HG03025 (cell line): ENCODE measurements around the gene LPP.

ENCODE experiments used
- ATAC-seq: cut with Tn5 transposase; IDR thresholded peaks from one replicate; pipeline ENCODE4 v1.9.1; 2021; ENCODE audit warnings: mild to moderate bottlenecking, moderate library complexity; ENCODE audit not compliant: unreplicated experiment, low FRiP score

Gene LPP

DNA sequence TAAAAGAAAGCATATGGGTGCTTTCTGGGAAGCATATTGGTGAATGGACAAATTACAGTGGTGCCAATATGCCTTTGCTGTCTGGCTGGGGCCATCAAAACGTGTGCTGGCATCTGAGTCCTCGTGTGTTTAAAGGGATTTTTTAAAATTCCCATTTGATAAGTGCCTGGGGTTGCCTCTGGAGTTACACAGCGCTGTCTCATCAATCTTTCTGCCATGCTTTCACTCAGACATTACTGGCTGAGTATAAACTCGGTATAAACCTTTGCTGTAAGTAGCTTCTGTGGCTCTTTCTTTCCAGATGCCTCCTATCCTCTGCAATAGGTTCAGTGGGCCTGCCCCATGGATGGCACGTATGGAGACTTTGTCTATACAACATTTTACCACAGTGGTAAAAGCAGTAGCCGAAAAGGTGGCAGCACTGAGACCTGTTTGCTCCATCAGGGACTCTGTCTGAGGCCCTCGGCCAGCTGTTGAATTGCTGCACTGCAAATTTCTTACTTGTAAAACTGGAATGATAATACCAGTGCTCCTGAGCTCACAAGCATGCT is 195.5 kb downstream of the LPP start:
- ATAC-seq = no peak

DNA sequence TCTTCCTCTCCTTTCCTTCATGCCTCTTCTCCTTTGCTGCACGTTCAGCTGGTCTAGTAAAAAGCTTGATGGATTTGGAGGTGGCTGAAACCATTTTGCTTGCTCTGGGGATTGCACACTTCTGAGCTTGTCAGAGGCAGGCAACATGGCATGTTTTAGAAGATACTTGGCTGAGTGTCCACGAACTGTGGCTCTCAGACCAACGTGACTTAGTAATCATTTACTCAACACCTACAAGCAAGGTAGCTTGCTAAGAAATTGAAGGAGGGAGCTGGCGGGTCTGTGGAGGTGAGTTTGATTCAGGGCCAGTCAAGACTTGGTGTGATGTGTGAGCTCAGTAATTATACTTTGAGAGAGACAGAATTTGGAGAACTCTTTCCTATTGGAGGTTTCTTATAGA is 196.0 kb downstream of the LPP start:
- ATAC-seq = no peak

- no peak for ATAC-seq
These were observed 197.0 kb downstream of the LPP start for GRCh38 chr3:188350961-188351360.

GRCh38 chr3:188351648-188352047 is 197.7 kb downstream of the LPP start:
- ATAC-seq = no peak

GRCh38 chr3:188352196-188352927 is 198.4 kb downstream of the LPP start:
- no peak for ATAC-seq

DNA sequence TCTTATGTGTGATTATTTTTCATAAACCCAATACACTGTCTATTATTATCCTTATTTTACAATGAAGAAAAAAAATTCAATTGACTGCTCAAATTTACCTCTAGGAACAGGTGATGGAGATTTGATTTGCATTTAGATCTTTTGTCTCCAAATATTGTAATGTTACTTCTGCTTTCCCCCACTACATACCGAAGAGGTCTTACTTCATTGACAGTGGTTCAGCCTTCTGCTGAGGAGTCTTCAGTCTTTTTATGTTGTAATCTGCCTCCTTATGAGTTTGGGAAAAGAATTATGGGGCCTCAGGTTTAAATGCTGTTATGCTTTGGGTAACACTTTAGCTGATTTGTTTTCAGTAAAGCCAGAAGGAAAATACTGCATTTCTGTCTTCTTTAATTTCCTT is 199.5 kb downstream of the LPP start:
- no peak for ATAC-seq

- no peak for ATAC-seq
These were observed 205.0 kb downstream of the LPP start for GRCh38 chr3:188358787-188359493.

- no peak for ATAC-seq
These were observed 206.5 kb downstream of the LPP start for GRCh38 chr3:188360364-188360881.

DNA sequence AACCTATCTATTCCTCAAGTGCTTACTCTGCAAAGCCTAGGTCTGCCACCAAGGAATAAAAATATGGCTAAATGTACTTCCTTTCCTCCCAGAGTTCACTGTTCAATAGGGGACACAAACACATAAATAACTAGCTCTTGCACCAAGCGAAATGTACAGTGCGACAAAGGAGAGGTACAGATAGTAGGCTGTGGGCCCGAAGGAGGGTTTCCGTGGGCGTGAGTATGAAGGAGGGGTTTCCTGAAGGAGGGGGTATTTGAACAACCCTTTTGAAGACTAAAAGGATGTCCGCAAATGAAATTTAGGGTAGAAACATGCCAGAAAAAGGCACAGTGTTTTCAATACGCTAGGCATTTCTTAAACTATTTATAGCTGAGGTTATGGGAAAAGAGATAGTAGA is 207.9 kb downstream of the LPP start:
- no peak for ATAC-seq

- ATAC-seq = no peak
These were observed 208.5 kb downstream of the LPP start for GRCh38 chr3:188362405-188362831.

DNA sequence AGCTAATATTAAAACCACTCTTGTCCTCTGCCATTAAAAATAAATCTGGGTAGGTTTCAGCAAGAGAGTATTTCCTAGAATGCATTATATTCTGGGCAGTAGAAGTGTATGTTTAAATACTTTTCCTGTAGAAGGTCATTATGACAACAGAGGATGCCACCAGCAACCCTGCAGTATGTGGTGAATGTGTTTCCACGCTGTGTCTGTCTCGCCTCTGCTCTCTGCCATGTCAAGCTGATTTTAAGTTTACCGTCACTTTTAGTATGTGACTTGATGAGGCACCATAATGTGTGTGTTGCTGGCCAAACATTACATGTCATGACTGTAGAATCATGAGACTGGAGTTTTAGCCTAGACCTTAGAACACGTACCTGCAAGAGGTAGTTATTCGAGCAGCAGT is 211.2 kb downstream of the LPP start:
- ATAC-seq = no peak

GRCh38 chr3:188365988-188366698 is 212.2 kb downstream of the LPP start:
- ATAC-seq = no peak

DNA sequence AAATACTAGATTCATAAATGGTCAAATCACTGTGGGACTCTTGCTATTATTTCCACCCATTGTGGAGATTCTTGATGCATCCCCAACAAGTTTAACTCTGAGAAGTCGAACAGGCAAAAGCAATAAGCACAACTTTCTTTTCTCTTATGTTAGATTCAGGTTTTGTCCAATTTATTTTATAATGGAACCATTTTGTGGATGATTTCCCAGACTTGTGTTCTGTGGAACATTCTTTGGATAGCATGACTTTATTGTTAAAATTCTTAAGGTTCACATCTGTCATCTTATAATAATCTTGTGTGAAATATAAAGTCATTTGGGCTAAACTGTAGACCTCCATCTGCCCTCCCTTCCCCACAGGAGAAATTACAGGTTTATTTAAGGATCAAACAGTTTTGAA is 213.7 kb downstream of the LPP start:
- no peak for ATAC-seq

DNA sequence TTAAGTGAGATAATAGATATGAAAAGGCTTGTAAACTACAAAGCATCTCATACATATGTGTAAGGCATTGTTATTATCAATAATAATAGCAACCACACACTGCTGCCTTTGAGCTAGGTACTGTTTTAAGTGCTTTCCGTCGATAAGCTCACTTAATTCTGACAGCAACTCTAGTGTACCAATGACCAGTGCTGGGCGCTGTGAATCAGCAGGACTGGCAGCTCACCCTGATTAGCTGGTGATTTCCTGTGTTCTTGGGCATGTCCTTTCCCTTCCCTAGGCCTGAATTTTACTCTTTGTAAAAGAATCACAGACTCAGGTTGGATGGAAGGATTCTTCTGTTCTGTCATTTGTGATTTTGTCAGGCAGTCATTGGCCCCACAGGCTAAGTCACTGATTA is 215.6 kb downstream of the LPP start:
- no peak for ATAC-seq

DNA sequence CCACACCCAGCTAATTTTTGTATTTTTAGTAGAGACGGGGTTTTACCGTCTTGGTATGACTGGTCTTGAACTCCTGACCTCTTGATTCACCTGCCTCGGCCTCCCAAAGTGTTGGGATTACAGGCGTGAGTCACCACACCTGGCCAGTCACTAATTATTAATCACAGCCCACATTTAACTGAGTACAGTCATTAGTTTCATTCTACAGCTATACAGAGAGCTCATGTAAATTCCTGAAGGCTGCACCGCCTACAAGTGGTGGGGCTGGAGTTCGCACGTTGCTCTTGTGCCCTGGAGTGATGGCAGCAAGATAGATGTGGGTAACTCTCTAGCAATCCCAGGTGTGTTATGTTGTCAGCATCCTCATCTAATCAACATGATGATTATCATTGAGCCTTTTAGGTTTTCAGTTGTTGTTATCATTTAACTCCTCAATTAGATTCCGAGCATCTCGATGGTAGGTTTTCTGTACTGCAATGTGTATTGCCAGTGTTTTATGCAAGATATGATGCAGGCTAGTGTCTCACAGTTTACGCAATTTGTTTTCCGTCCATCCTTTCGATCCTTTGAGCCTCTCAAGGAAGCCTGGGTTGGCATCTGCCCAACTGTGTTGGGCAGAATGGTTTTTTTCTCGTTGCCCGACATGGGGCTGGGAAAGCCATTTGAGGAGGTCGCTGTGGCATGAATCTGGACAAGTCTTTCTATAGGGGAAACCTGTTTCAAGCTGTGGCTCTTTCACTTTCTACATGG is 216.3 kb downstream of the LPP start:
- ATAC-seq = no peak

- no peak for ATAC-seq
These were observed 224.8 kb downstream of the LPP start for GRCh38 chr3:188378786-188379185.

DNA sequence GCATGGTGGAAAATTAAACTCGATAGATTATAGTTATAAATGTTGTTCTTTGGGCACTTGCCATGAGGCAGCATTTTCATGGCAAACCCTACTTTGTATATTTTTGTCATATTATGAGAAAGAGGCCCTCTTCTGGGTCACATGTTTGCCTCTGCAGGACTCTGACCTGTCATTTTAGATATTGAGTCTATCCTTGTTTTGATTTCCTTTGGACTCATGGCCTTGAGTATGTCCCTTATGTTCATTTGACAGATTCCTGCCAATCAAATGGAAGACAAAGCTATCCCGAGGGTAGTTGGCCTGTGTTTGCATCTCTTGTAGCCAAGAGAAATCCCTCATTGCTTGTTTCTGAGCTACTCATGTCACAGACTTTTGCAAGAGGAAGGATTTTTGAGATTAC is 226.3 kb downstream of the LPP start:
- ATAC-seq = no peak

- ATAC-seq = no peak
These were observed 226.8 kb downstream of the LPP start for GRCh38 chr3:188380722-188381121.

DNA sequence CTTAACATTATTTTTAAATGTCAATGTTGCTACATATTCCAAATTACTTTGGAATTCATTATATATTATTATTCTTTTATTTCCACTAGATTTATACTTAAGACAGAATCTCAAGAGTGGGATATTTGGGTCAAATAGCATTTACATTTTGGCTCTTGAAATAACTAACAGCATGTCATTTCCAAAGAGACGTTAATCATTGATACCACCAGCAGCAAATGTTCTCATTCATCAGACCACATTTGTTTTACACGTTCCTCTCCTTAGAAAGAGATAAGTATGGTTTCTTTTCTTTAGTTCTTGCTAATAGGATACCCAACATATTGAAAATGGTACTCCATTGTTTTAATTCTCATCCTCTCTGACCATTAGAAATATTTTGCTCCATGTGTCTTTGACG is 229.8 kb downstream of the LPP start:
- no peak for ATAC-seq

DNA sequence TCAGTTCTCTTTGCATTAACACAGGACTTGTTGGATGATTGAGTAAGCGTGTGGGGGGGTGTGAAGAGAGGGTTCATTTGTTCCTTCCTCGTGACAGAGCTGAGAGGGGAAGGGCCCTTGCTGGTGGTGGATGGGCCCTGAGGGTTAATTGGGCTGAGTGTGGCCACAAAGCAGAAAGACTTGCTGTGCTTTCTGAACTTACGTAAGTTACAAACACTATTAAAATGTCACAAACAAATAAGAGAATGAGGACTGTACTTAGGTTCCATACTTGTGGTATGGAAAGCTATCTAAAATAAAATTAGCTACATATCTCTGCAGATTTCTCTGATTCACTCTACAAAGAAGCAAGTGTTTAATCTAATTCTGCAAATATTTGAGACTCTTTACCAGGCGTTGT is 231.3 kb downstream of the LPP start:
- no peak for ATAC-seq
